Trophoblast cell (in vitro differentiated cells and primary cell): Measurements from ENCODE around the gene MVD.

Experiments used
- DNase-seq, 2 donors: peaks; one replicate each; pipeline ENCODE4 v3.0.0-alpha.2; 2016
- H2AFZ ChIP-seq: 2 replicates; pipeline ENCODE4 v1.6.1; 2013; ENCODE audit warnings: low read length, moderate library complexity, mild to moderate bottlenecking; ENCODE audit not compliant: insufficient read depth, poor library complexity
- H2AK5ac ChIP-seq: 2 replicates; pipeline ENCODE4 v1.6.1; 2013; ENCODE audit warnings: mild to moderate bottlenecking, low read length
- H2BK120ac ChIP-seq: 2 replicates; pipeline ENCODE4 v1.6.1; 2013; ENCODE audit warnings: low read length, mild to moderate bottlenecking, moderate library complexity; ENCODE audit not compliant: insufficient read depth, poor library complexity
- H2BK12ac ChIP-seq: 2 replicates; pipeline ENCODE4 v1.6.1; 2013; ENCODE audit warnings: mild to moderate bottlenecking, low read length, moderate library complexity
- H2BK5ac ChIP-seq: 2 replicates; pipeline ENCODE4 v1.6.1; 2013; ENCODE audit warnings: low read length, low read depth, moderate library complexity, mild to moderate bottlenecking; ENCODE audit not compliant: poor library complexity
- H3K14ac ChIP-seq: 2 replicates; pipeline ENCODE4 v1.6.1; 2013; ENCODE audit warnings: mild to moderate bottlenecking, low read length
- H3K18ac ChIP-seq: 2 replicates; pipeline ENCODE4 v1.6.1; 2013; ENCODE audit warnings: mild to moderate bottlenecking, low read length
- H3K23ac ChIP-seq: 2 replicates; pipeline ENCODE4 v1.6.1; 2013; ENCODE audit warnings: low read length
- H3K27ac ChIP-seq: 2 replicates; pipeline ENCODE4 v1.5.1; 2013; ENCODE audit warnings: low read depth, mild to moderate bottlenecking, inconsistent platforms, low read length, moderate library complexity
- H3K27me3 ChIP-seq: 2 replicates; pipeline ENCODE4 v1.6.1; 2013; ENCODE audit warnings: inconsistent platforms, mild to moderate bottlenecking, low read length, moderate library complexity; ENCODE audit not compliant: insufficient read depth
- H3K36me3 ChIP-seq, 2 experiments: 1 replicate in 1 of 2; 2 replicates in 1 of 2; pipeline ENCODE4 v1.6.1; 2013; ENCODE audit warnings: low read length in 2 of 2, mild to moderate bottlenecking in 2 of 2, moderate library complexity in 1 of 2; ENCODE audit not compliant: insufficient read depth in 2 of 2, control insufficient read depth in 1 of 2
- H3K4ac ChIP-seq: 2 replicates; pipeline ENCODE4 v1.6.1; 2013; ENCODE audit warnings: low read depth, mild to moderate bottlenecking, low read length, moderate library complexity
- H3K4me1 ChIP-seq, 2 experiments: 1 replicate in 1 of 2; 2 replicates in 1 of 2; pipeline ENCODE4 v1.6.1; 2013; ENCODE audit warnings: low read length in 2 of 2, mild to moderate bottlenecking in 2 of 2, moderate library complexity in 1 of 2; ENCODE audit not compliant: insufficient read depth in 2 of 2, control insufficient read depth in 1 of 2
- H3K4me2 ChIP-seq: 2 replicates; pipeline ENCODE4 v1.6.1; 2013; ENCODE audit warnings: inconsistent platforms, mild to moderate bottlenecking, low read length, moderate library complexity
- H3K4me3 ChIP-seq: 2 replicates; pipeline ENCODE4 v1.5.1; 2013; ENCODE audit warnings: mild to moderate bottlenecking, low read depth, low read length, inconsistent platforms
- H3K79me1 ChIP-seq: one replicate; pipeline ENCODE4 v1.6.1; 2013; ENCODE audit warnings: low read length
- H3K79me2 ChIP-seq: 2 replicates; pipeline ENCODE4 v1.6.1; 2013; ENCODE audit warnings: low read length, mild to moderate bottlenecking; ENCODE audit not compliant: control insufficient read depth, insufficient read depth, poor library complexity
- H3K9ac ChIP-seq: 2 replicates; pipeline ENCODE4 v1.6.1; 2013; ENCODE audit warnings: mild to moderate bottlenecking, low read length
- H3K9me3 ChIP-seq: 2 replicates; pipeline ENCODE4 v1.6.1; 2013; ENCODE audit warnings: low read depth, mild to moderate bottlenecking, control low read depth, inconsistent platforms, low read length; ENCODE audit not compliant: insufficient read depth
- H4K12ac ChIP-seq: 2 replicates; pipeline ENCODE4 v1.6.1; 2013; ENCODE audit warnings: low read depth, mild to moderate bottlenecking, low read length, moderate library complexity
- H4K8ac ChIP-seq: 2 replicates; pipeline ENCODE4 v1.6.1; 2013; ENCODE audit warnings: low read depth, mild to moderate bottlenecking, low read length, moderate library complexity
- H4K91ac ChIP-seq: one replicate; pipeline ENCODE4 v1.6.1; 2013; ENCODE audit warnings: low read depth, mild to moderate bottlenecking, low read length, moderate library complexity
- WGBS: extraction: QIAGEN DNeasy Blood & Tissue Kit; methylation state at CpG from one replicate; pipeline ENCODE4 v1.1.7; 2013; ENCODE audit warnings: missing lambda C conversion rate; ENCODE audit not compliant: insufficient read length, insufficient coverage; ENCODE audit errors: extremely low coverage; 5-methylcytosine and 5-hydroxymethylcytosine counted together

MVD gene

GRCh38 chr16:88642881-88643643, 19.8 kb downstream of the MVD start:
- Histone ChIP-seq H3K4me1 (peaks cover 0 to 5% of the 10 kb centered on the region in 2 experiments), H3K4me2 (no peak overlapping the region), H2AFZ (no peak overlapping the region), H3K36me3 (peaks cover 22 to 28% of the 10 kb centered on the region in 2 experiments), H4K91ac (no peak overlapping the region), H3K18ac (no peak overlapping the region), H2BK120ac (no peak overlapping the region), H2BK5ac (no peak overlapping the region), H2BK12ac (no peak overlapping the region), H3K4ac (no peak overlapping the region), H3K14ac (no peak overlapping the region), H2AK5ac (no peak overlapping the region), H4K8ac (no peak overlapping the region), H3K27me3 (peaks cover 3% of the 10 kb centered on the region), H3K23ac (no peak overlapping the region), H3K27ac (no peak overlapping the region), H4K12ac (no peak overlapping the region), H3K79me2 (no peaks in the 10 kb centered on the region), H3K4me3 (no peak overlapping the region), H3K9me3 (peaks cover 7% of the 10 kb centered on the region), H3K79me1 (no peaks in the 10 kb centered on the region), H3K9ac (no peak overlapping the region)
- DNase-seq: no peak
- WGBS: no CpG with 5 or more reads among the region's 58 CpGs

- H4K8ac ChIP-seq: no peak overlapping the region
- no peak overlapping the region for H3K18ac ChIP-seq
- peaks cover 0 to 2% of the 10 kb centered on the region in 2 experiments for H3K4me1 ChIP-seq
- H3K36me3 ChIP-seq: peaks cover 13 to 21% of the 10 kb centered on the region in 2 experiments
- no peak overlapping the region for H3K4me3 ChIP-seq
- H4K91ac ChIP-seq: peak overlapping the region; percentile 15
- WGBS: no CpG with 5 or more reads among the region's 17 CpGs
- H3K4me2 ChIP-seq: no peak overlapping the region
- H2BK120ac ChIP-seq: no peak overlapping the region
- no peak overlapping the region for H3K23ac ChIP-seq
- no peak overlapping the region for H2AFZ ChIP-seq
- no peak overlapping the region for H3K27ac ChIP-seq
- peaks cover 2% of the 10 kb centered on the region for H3K79me1 ChIP-seq
- peaks cover 7% of the 10 kb centered on the region for H3K9me3 ChIP-seq
- peaks cover 3% of the 10 kb centered on the region for H3K27me3 ChIP-seq
- no peak overlapping the region for H2BK12ac ChIP-seq
- H3K79me2 ChIP-seq: no peaks in the 10 kb centered on the region
- H3K4ac ChIP-seq: no peak overlapping the region
- no peak for DNase-seq
- H2AK5ac ChIP-seq: no peak overlapping the region
- no peak overlapping the region for H3K14ac ChIP-seq
- no peak overlapping the region for H3K9ac ChIP-seq
- H2BK5ac ChIP-seq: no peak overlapping the region
- no peak overlapping the region for H4K12ac ChIP-seq
These were observed 22.2 kb downstream of the MVD start for GRCh38 chr16:88640498-88641247.

- H2BK120ac ChIP-seq: no peak overlapping the region
- H3K9me3 ChIP-seq: peaks cover 7% of the 10 kb centered on the region
- no peak overlapping the region for H2AK5ac ChIP-seq
- H3K79me1 ChIP-seq: peaks cover 6% of the 10 kb centered on the region
- no peak overlapping the region for H4K12ac ChIP-seq
- no peak overlapping the region for H3K14ac ChIP-seq
- no peak overlapping the region for H3K9ac ChIP-seq
- no peak overlapping the region for H3K4ac ChIP-seq
- no peaks in the 10 kb centered on the region for H3K79me2 ChIP-seq
- DNase-seq: no peak
- H3K4me3 ChIP-seq: no peak overlapping the region
- H3K4me2 ChIP-seq: no peak overlapping the region
- H3K4me1 ChIP-seq: peaks cover 3 to 6% of the 10 kb centered on the region in 2 experiments
- H3K18ac ChIP-seq: no peak overlapping the region
- H2BK12ac ChIP-seq: no peak overlapping the region
- no peak overlapping the region for H2AFZ ChIP-seq
- H4K8ac ChIP-seq: no peak overlapping the region
- peaks cover 11 to 15% of the 10 kb centered on the region in 2 experiments for H3K36me3 ChIP-seq
- H3K23ac ChIP-seq: no peak overlapping the region
- H2BK5ac ChIP-seq: no peak overlapping the region
- no CpG with 5 or more reads among the region's 13 CpGs for WGBS
- H4K91ac ChIP-seq: peak overlapping the region; percentile 15
- no peak overlapping the region for H3K27ac ChIP-seq
- peaks cover 3% of the 10 kb centered on the region for H3K27me3 ChIP-seq
These were observed 22.8 kb downstream of the MVD start for GRCh38 chr16:88640039-88640495.

- no peak overlapping the region for H3K14ac ChIP-seq
- no peak overlapping the region for H3K27ac ChIP-seq
- no peak overlapping the region for H2BK5ac ChIP-seq
- no peaks in the 10 kb centered on the region for H3K79me2 ChIP-seq
- no peak overlapping the region for H3K23ac ChIP-seq
- peak; percentile 23 to 29 for DNase-seq
- peaks cover 9 to 12% of the 10 kb centered on the region in 2 experiments for H3K36me3 ChIP-seq
- no peak overlapping the region for H3K18ac ChIP-seq
- peaks cover 10 to 11% of the 10 kb centered on the region in 2 experiments for H3K4me1 ChIP-seq
- H3K4me2 ChIP-seq: no peak overlapping the region
- H2AFZ ChIP-seq: no peak overlapping the region
- no CpG with 5 or more reads among the region's 45 CpGs for WGBS
- peaks cover 7% of the 10 kb centered on the region for H3K9me3 ChIP-seq
- H4K12ac ChIP-seq: no peak overlapping the region
- H3K4me3 ChIP-seq: no peak overlapping the region
- peaks cover 3% of the 10 kb centered on the region for H3K27me3 ChIP-seq
- no peak overlapping the region for H4K8ac ChIP-seq
- no peak overlapping the region for H2BK12ac ChIP-seq
- H3K79me1 ChIP-seq: peaks cover 9% of the 10 kb centered on the region
- no peak overlapping the region for H3K9ac ChIP-seq
- H3K4ac ChIP-seq: no peak overlapping the region
- H4K91ac ChIP-seq: no peak overlapping the region
- no peak overlapping the region for H2BK120ac ChIP-seq
- no peak overlapping the region for H2AK5ac ChIP-seq
These were observed 23.5 kb downstream of the MVD start for GRCh38 chr16:88639231-88640038.
